HG03103 (cell line): ENCODE data around the gene C12orf43.
A peak's percentile ranks its signal among the peaks of the same experiment; 100 is the strongest.
"Not testable (repeated sequence)": the region's sequence is repeated elsewhere in the genome, so short reads cannot be mapped to it uniquely, and the experiment has no call there.

Experiments
- ATAC-seq: cut with Tn5 transposase; IDR thresholded peaks from one replicate; pipeline ENCODE4 v1.9.1; 2021; ENCODE audit warnings: low read depth; ENCODE audit not compliant: unreplicated experiment

The C12orf43 gene, protein sequence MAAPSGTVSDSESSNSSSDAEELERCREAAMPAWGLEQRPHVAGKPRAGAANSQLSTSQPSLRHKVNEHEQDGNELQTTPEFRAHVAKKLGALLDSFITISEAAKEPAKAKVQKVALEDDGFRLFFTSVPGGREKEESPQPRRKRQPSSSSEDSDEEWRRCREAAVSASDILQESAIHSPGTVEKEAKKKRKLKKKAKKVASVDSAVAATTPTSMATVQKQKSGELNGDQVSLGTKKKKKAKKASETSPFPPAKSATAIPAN

DNA sequence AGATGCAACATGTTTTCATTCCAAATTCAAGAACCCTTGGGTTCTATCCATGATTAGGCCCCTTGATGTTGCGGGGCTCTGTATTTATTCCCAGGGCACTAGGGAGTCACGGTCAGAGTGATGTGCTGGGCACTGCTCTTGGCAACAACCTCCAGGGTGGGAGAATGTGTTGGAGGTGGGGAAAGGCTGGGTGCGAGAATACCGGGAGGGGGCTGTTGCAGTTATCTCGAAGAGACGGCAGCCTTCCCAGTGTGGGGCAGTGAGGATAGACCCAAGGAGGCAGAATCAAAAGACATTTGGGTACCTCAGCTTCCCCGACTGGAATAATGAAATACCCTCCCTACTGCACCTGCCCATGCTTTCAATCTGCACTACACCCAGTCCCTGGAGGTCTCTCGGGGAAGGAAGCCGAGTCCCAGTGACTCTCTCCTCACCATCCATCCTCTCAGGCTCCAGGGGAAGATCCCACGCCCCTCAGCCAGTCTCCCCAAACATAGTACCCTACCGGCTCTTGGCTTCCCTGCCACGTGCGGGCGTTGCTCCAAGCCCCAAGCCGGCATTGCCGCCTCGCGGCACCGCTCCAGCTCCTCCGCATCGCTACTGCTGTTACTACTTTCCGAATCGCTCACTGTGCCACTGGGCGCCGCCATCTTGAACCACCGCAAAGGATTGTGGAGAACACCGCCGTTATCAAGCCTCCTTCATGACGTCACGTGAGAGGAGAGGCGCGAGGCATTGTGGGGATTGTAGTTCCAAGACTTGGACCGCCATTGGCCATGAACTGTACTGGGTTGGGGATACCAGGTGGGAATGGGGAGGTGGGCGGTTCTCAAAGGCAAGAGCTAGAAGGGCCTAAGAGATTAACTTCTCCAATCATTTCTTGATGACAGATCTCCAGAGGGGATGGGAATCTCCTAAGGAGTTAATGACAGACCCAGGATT is at the start of gene C12orf43:
C12orf43 (minus strand) TSS at position 663 of the 942 bp plus-strand sequence; CDS start at position 650, 13 bp downstream.
- ATAC-seq, result peak; percentile 96

GRCh38 chr12:121065345-121065744 is 49.1 kb upstream of the C12orf43 start:
- no peak for ATAC-seq

DNA sequence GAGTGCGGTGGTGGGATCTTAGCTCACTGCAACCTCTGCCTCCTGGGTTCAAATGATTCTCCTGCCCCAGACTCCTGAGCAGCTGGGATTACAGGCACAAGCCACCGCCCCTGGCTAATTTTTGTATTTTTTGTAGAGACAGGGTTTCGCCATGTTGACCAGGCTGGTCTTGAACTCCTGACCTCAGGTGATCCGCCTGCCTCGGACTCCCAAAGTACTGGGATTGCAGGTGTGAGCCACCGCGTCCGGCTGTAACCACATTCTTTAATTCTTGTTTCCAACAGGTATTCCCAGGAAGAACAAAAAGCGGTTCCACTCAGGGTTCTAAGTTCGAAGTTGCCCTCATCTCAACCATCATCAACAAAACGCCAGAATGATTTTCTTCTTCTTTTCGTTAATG is 48.3 kb upstream of the C12orf43 start:
- not testable (repeated sequence) for ATAC-seq

DNA sequence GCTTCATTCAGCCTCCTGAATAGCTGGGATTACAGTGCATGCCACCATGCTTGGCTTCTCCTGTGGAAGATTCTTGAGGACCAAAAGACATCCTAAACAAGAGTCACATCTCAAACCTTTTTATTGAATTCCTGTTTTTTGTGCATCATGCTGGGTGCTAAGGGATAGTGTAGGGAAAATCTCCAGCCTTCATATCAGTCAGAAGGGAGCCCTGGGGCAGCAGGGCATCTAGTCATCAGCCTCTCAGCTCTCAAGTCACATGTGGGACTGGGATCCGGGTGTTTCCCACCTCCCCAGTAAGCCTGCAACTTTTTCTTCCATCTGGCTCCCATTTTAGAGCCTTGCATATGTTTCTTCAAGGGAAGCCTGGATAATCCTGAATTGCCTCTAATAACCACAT is 47.8 kb upstream of the C12orf43 start:
- ATAC-seq, result no peak

- no peak for ATAC-seq
Observed at GRCh38 chr12:121062391-121063045, 46.2 kb upstream of the C12orf43 start.

DNA sequence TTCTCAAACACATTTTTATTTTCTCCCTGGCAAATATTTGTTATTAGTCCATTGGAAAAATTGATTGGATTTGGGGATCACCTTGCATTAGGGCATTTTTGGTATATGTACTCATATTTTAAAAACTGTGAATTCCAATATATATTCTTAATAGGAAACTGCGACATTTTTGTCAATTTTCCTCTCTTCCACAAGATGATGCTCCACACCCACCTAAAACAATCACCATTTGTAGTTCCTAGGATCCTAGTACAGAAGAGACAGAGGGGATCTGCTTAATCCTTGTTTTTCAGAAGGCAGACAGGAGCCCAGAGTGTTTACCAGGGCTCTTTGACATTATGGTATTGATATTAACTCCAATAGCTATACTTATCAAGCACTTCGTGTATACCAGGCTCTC is 45.5 kb upstream of the C12orf43 start:
- ATAC-seq, result no peak

- ATAC-seq, result peak; percentile 74
Observed at GRCh38 chr12:121060149-121061001, 44.1 kb upstream of the C12orf43 start.

DNA sequence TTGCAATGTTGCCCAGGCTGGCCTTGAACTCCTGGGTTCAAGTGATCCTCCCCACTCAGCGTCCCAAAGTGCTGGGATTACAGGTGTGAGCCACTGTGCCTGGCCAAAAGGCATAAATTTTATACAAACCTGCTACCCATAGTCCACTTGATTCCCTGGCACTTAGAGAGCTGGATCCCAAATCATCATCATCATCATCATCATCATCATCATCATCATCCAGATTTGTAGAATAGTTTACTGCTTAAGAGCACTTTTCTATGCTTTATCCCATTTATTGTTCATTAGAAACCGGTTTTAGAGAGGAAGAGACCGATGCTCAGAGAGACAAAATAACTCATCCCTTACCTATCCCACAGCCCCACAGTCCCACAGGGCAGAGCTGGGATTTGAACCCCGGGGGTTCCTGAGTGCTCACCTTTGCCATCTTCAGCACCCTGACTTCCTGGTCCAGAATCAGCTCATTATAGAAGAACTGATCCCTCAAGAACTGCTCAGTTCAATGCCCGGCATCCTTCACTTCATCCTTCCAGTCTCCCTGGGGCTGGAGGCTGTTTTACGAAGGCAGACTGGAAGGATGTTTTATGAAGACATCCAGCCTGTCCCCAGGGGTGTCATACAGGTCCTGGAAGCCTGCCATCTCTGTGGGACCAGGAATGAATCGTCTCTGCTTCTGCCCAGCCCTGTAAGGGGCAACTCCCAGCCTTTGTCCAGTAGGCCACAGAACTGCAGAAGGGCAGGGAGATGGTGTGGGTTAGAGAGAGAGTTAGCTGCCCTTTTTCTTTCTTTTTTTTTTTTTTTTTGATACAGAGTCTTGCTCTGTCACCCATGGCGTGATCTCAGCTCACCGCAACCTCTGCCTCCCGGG is 43.0 kb upstream of the C12orf43 start:
- ATAC-seq, result no peak

- no peak for ATAC-seq
Observed at GRCh38 chr12:121057794-121058193, 41.5 kb upstream of the C12orf43 start.

GRCh38 chr12:121053706-121054105 is 37.4 kb upstream of the C12orf43 start:
- no peak for ATAC-seq

DNA sequence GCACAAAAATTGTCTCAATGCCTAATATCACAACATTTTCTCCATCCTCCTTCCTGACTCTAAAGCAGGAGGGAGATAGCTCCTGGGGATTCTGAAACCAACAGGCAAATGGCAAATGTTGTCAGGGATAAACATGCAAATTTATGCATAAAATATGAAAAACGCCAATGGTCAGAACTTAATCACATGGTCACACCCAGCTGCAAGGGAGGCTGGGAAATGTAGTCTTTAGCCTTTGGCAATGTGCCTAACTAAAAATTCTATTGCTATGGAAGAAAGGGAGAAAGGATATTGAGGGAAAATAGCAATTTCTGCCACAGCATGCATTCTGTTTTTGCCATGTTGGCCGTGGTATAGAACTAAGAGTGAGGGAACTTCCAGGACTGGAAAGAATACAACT is 34.4 kb upstream of the C12orf43 start:
- no peak for ATAC-seq

DNA sequence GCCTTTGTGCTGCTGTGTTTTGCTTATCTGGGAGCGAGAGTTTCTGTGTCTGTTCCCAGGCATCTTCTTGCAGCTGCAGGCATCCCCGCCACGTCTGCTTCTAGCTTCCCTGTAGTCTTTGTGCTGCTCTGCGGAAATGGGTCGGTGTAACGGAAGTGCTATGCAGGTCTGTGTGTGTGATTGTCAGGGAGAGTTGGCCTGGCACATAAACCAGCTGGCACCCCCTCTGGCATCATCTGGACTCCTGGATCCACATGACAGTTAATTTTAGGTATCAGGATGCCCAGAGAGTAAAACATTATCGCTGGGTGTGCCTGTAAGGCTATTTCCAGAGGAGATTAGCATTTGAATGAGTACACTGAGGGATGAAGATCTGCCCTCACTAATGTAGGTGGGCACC is 32.2 kb upstream of the C12orf43 start:
- ATAC-seq, result no peak

DNA sequence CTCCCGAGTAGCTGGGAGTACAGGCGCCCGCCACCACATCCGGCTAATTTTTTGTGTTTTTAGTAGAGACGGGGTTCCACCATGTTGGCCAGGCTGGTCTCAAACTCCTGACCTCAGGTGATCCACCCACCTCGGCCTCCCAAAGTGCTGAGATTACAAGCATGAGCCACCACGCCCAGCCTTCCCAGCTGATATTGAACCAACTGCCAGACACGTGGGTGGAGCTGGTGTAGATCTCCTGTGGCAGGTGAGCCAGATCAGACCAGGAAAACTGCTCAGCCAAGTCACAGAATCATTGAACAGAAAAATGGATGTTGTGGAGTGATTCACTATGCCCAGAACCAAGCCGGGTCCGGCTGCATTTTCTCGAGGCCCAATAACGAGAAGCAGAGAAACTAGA is 31.1 kb upstream of the C12orf43 start:
- ATAC-seq, result not testable (repeated sequence)

GRCh38 chr12:121043067-121043466 is 26.8 kb upstream of the C12orf43 start:
- ATAC-seq, result no peak

- peak; percentile 45 for ATAC-seq
Observed at GRCh38 chr12:121038861-121039668, 22.8 kb upstream of the C12orf43 start, which contains the start of gene OASL. TSS of gene OASL (minus strand) at chr12:121039246. CDS start at chr12:121038971, 275 bp downstream.

- no peak for ATAC-seq
Observed at GRCh38 chr12:121036810-121037326, 20.6 kb upstream of the C12orf43 start.

- no peak for ATAC-seq
Observed at GRCh38 chr12:121034616-121035305, 18.5 kb upstream of the C12orf43 start.
